Activated naive CD4-positive, alpha-beta T cell treated with anti-CD3 and anti-CD28 coated beads, Interleukin-2, amount 10 ng/mL, durations not matched to agents 7 days and 5 days (primary cell): ENCODE results near the gene KCNQ2.
"Not testable (repeated sequence)": the region's sequence is repeated elsewhere in the genome, so short reads cannot be mapped to it uniquely, and the experiment has no call there.

Experiments
- CTCF ChIA-PET: fragments of 350-600 bp; sonication (Branson Sonifier 250); formaldehyde crosslinking; loops from one replicate; lab custom pipeline; 2021; ENCODE audit warnings: antibody characterized with exemption; lab: Charles Lee
- DNase-seq: peaks from one replicate; pipeline ENCODE4 v3.0.0-alpha.2; 2020
- H3K27ac Mint-ChIP-seq: one replicate; pipeline ENCODE4 v1.8.0; 2021; ENCODE audit warnings: mild to moderate bottlenecking, moderate library complexity, mixed read lengths
- H3K27me3 Mint-ChIP-seq: one replicate; pipeline ENCODE4 v1.8.0; 2021; ENCODE audit warnings: mild to moderate bottlenecking, mixed read lengths
- H3K36me3 Mint-ChIP-seq: one replicate; pipeline ENCODE4 v1.8.0; 2021; ENCODE audit warnings: mixed read lengths
- H3K4me1 Mint-ChIP-seq: one replicate; pipeline ENCODE4 v1.8.0; 2021; ENCODE audit warnings: mixed read lengths
- H3K4me3 Mint-ChIP-seq: one replicate; pipeline ENCODE4 v1.8.0; 2021; ENCODE audit warnings: mild to moderate bottlenecking, moderate library complexity, mixed read lengths
- H3K9me3 Mint-ChIP-seq: one replicate; pipeline ENCODE4 v1.8.0; 2021; ENCODE audit warnings: mixed read lengths

Gene KCNQ2

GRCh38 chr20:63382551-63383300 is 89.7 kb downstream of the KCNQ2 start:
- H3K4me3 Mint-ChIP-seq = no peak overlapping the region
- CTCF ChIA-PET = interaction anchor here (0.8 to 4.6 kb wide), 5 partner anchors 11 to 165 kb away, joined by 3 to 34 read pairs (median 4); no protein-coding TSS in a partner anchor
- no peak overlapping the region for H3K27ac Mint-ChIP-seq
- peaks cover 22% of the 10 kb centered on the region for H3K27me3 Mint-ChIP-seq
- peaks cover 3% of the 10 kb centered on the region for H3K36me3 Mint-ChIP-seq
- no peaks in the 10 kb centered on the region for H3K4me1 Mint-ChIP-seq
- H3K9me3 Mint-ChIP-seq = peaks cover 28% of the 10 kb centered on the region
- no peak for DNase-seq

- H3K27me3 Mint-ChIP-seq = peaks cover 29% of the 10 kb centered on the region
- H3K4me1 Mint-ChIP-seq = no peaks in the 10 kb centered on the region
- no peak overlapping the region for H3K27ac Mint-ChIP-seq
- H3K9me3 Mint-ChIP-seq = peaks cover 20% of the 10 kb centered on the region
- no peak overlapping the region for H3K4me3 Mint-ChIP-seq
- peak; percentile 47 for DNase-seq
- CTCF ChIA-PET = interaction anchor here (0.6 to 4.6 kb wide), 9 partner anchors 12 to 254 kb away, joined by 3 to 34 read pairs (median 3); no protein-coding TSS in a partner anchor
- H3K36me3 Mint-ChIP-seq = peaks cover 3% of the 10 kb centered on the region
Measured at GRCh38 chr20:63381781-63382431, 90.5 kb downstream of the KCNQ2 start.

- H3K27me3 Mint-ChIP-seq = peaks cover 35% of the 10 kb centered on the region
- H3K4me3 Mint-ChIP-seq = no peak overlapping the region
- H3K27ac Mint-ChIP-seq = no peak overlapping the region
- no peaks in the 10 kb centered on the region for H3K4me1 Mint-ChIP-seq
- H3K36me3 Mint-ChIP-seq = no peaks in the 10 kb centered on the region
- no peak for DNase-seq
- H3K9me3 Mint-ChIP-seq = peaks cover 6% of the 10 kb centered on the region
- CTCF ChIA-PET = interaction anchor here (1.2 to 4.6 kb wide), 3 partner anchors 71 to 157 kb away, joined by 3 to 34 read pairs (median 16); no protein-coding TSS in a partner anchor
Measured at GRCh38 chr20:63380346-63380870, 92.0 kb downstream of the KCNQ2 start.

- H3K36me3 Mint-ChIP-seq, H3K9me3 Mint-ChIP-seq, H3K27ac Mint-ChIP-seq, H3K4me3 Mint-ChIP-seq, DNase-seq, H3K4me1 Mint-ChIP-seq: not testable (repeated sequence)
- H3K27me3 Mint-ChIP-seq = peaks cover 35% of the 10 kb centered on the region
- CTCF ChIA-PET = interaction anchor here (2.0 to 4.6 kb wide), 2 partner anchors 71 to 157 kb away, joined by 16 to 34 read pairs; no protein-coding TSS in a partner anchor
Measured at GRCh38 chr20:63379872-63380271, 92.6 kb downstream of the KCNQ2 start.

GRCh38 chr20:63379296-63379695 is 93.2 kb downstream of the KCNQ2 start:
- Mint-ChIP-seq H3K27ac (peak overlapping the region; percentile 33), H3K9me3 (no peaks in the 10 kb centered on the region), H3K36me3 (no peaks in the 10 kb centered on the region), H3K4me1 (no peaks in the 10 kb centered on the region), H3K4me3 (no peak overlapping the region), H3K27me3 (peaks cover 35% of the 10 kb centered on the region)
- CTCF ChIA-PET = interaction anchor here (2.7 kb wide), 1 partner anchor 156 kb away, joined by 11 read pairs; no protein-coding TSS in a partner anchor
- no peak for DNase-seq

- Mint-ChIP-seq H3K4me3 (no peak overlapping the region), H3K9me3 (no peaks in the 10 kb centered on the region), H3K27ac (no peak overlapping the region), H3K4me1 (no peaks in the 10 kb centered on the region), H3K36me3 (no peaks in the 10 kb centered on the region), H3K27me3 (peaks cover 35% of the 10 kb centered on the region)
- DNase-seq = no peak
- CTCF ChIA-PET = interaction anchor here (1.4 to 2.7 kb wide), 2 partner anchors 70 to 156 kb away, joined by 4 to 11 read pairs; no protein-coding TSS in a partner anchor
Measured at GRCh38 chr20:63378626-63379025, 93.8 kb downstream of the KCNQ2 start.

GRCh38 chr20:63377951-63378381 is 94.5 kb downstream of the KCNQ2 start:
- no peaks in the 10 kb centered on the region for H3K36me3 Mint-ChIP-seq
- H3K27ac Mint-ChIP-seq = no peak overlapping the region
- no peak overlapping the region for H3K4me3 Mint-ChIP-seq
- CTCF ChIA-PET = interaction anchor here (1.3 to 2.7 kb wide), 3 partner anchors 68 to 155 kb away, joined by 4 to 11 read pairs (median 8); no protein-coding TSS in a partner anchor
- no peak for DNase-seq
- H3K4me1 Mint-ChIP-seq = no peaks in the 10 kb centered on the region
- H3K9me3 Mint-ChIP-seq = no peaks in the 10 kb centered on the region
- peaks cover 41% of the 10 kb centered on the region for H3K27me3 Mint-ChIP-seq

- H3K27ac Mint-ChIP-seq = no peak overlapping the region
- CTCF ChIA-PET = interaction anchor here (1.3 to 2.7 kb wide), 3 partner anchors 67 to 154 kb away, joined by 4 to 11 read pairs (median 8); no protein-coding TSS in a partner anchor
- H3K4me1 Mint-ChIP-seq = no peaks in the 10 kb centered on the region
- no peaks in the 10 kb centered on the region for H3K9me3 Mint-ChIP-seq
- H3K36me3 Mint-ChIP-seq = no peaks in the 10 kb centered on the region
- DNase-seq = no peak
- H3K27me3 Mint-ChIP-seq = peaks cover 41% of the 10 kb centered on the region
- no peak overlapping the region for H3K4me3 Mint-ChIP-seq
Measured at GRCh38 chr20:63377256-63377941, 95.1 kb downstream of the KCNQ2 start.

- peaks cover 41% of the 10 kb centered on the region for H3K27me3 Mint-ChIP-seq
- no peak for DNase-seq
- H3K9me3 Mint-ChIP-seq = no peaks in the 10 kb centered on the region
- H3K4me1 Mint-ChIP-seq = no peaks in the 10 kb centered on the region
- CTCF ChIA-PET = interaction anchor here (1.3 to 2.7 kb wide), 2 partner anchors 66 to 154 kb away, joined by 8 to 11 read pairs; no protein-coding TSS in a partner anchor
- H3K36me3 Mint-ChIP-seq = no peaks in the 10 kb centered on the region
- H3K27ac Mint-ChIP-seq = no peak overlapping the region
- no peak overlapping the region for H3K4me3 Mint-ChIP-seq
Measured at GRCh38 chr20:63376283-63377250, 95.9 kb downstream of the KCNQ2 start.

- no peaks in the 10 kb centered on the region for H3K36me3 Mint-ChIP-seq
- no peak overlapping the region for H3K27ac Mint-ChIP-seq
- H3K4me3 Mint-ChIP-seq = no peak overlapping the region
- no peak for DNase-seq
- H3K27me3 Mint-ChIP-seq = peaks cover 41% of the 10 kb centered on the region
- no peaks in the 10 kb centered on the region for H3K4me1 Mint-ChIP-seq
- H3K9me3 Mint-ChIP-seq = no peaks in the 10 kb centered on the region
- CTCF ChIA-PET = no interaction called here
Measured at GRCh38 chr20:63375438-63375837, 97.0 kb downstream of the KCNQ2 start.

GRCh38 chr20:63374504-63374903 is 98.0 kb downstream of the KCNQ2 start:
- Mint-ChIP-seq H3K36me3 (no peaks in the 10 kb centered on the region), H3K27ac (no peak overlapping the region), H3K4me1 (no peaks in the 10 kb centered on the region), H3K9me3 (no peaks in the 10 kb centered on the region), H3K4me3 (no peak overlapping the region), H3K27me3 (peaks cover 40% of the 10 kb centered on the region)
- CTCF ChIA-PET = no interaction called here
- no peak for DNase-seq

GRCh38 chr20:63373996-63374395 is 98.5 kb downstream of the KCNQ2 start:
- H3K9me3 Mint-ChIP-seq = no peaks in the 10 kb centered on the region
- no peak for DNase-seq
- H3K4me1 Mint-ChIP-seq = no peaks in the 10 kb centered on the region
- H3K27me3 Mint-ChIP-seq = peaks cover 35% of the 10 kb centered on the region
- H3K4me3 Mint-ChIP-seq = no peak overlapping the region
- CTCF ChIA-PET = no interaction called here
- no peak overlapping the region for H3K27ac Mint-ChIP-seq
- H3K36me3 Mint-ChIP-seq = no peaks in the 10 kb centered on the region
